ENCODE results near the gene MSGN1. TPM values are rescaled to one million over a fixed set of nuclear protein-coding genes. Genes with fewer than 3 reads are reported as not detected.
"Not testable (repeated sequence)": the region's sequence is repeated elsewhere in the genome, so short reads cannot be mapped to it uniquely, and the experiment has no call there.

The MSGN1 gene
- total RNA-seq, 1 donor from 2014 or later, result not detected

DNA sequence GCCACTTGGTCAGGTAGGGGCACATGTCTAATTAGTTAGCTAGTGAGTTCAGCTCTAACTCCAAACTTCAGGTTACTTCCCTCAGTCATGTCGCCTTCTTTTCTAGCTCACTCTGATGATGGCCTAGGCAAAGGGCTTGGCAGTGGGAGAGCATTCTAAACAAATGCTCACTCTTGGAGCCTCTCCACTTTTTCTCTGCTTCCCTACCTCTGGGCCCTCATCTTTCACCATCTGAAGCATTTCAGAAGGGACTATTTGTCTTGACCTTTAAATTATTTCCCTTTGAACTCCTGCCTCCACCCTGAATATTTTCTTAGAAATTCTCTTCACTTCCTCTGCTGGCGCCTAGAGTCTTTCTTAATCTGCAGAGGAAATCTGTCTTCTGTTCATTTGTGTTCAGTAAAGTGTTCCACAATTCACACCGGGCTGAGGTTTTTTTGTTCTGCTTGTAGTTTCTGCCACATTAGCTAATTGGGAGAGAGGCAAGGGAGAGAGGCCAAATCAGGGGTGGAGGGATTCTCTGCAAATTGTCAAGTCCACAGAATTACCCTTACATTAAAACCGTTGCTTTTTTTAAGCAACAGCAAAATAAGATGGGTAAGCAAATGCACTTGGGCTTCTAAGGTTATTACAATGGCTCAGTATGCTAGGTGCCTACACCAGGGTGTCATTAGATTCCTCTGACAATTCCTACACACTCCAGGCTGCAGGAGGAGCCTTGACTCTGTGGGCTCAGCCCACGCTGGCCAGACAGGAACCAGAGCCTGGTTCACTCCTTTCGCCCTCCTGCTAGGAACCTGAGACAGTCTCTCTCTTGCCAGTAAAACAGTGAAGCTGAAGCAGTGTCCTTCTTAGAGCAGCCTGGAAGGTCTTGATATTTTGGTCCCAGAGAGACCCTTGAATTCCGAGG is 5.5 kb downstream of the MSGN1 start:
- H3K4me3 ChIP-seq (ENCODE audit: low read length in 3 of 3), result peak overlapping the region; percentile 24 to 33 (median 25)
- H3K9me3 ChIP-seq (ENCODE audit: control insufficient read depth in 3 of 3, low read length in 3 of 3), result no peaks in the 10 kb centered on the region
- H3K27ac ChIP-seq (ENCODE audit: low read depth, low read length), result peak overlapping the region; percentile 86
- no peaks in the 10 kb centered on the region for H3K27me3 ChIP-seq (ENCODE audit: control insufficient read depth in 3 of 3, insufficient read depth in 3 of 3, low read length in 3 of 3)
- no peaks in the 10 kb centered on the region for H3K36me3 ChIP-seq (ENCODE audit: control insufficient read depth in 3 of 3, insufficient read depth in 3 of 3, low read length in 3 of 3)
- H3K4me1 ChIP-seq (ENCODE audit: control insufficient read depth in 3 of 3, insufficient read depth in 3 of 3, low read length in 3 of 3), result peaks cover 19 to 26% (median 20%) of the 10 kb centered on the region in 3 donors
- H3K9ac ChIP-seq (ENCODE audit: low read depth in 1 of 3, low read length in 3 of 3), result peak overlapping the region; percentile 55 to 58 (median 57)

- peak overlapping the region; percentile 55 to 58 (median 57) for H3K9ac ChIP-seq (ENCODE audit: low read depth in 1 of 3, low read length in 3 of 3)
- H3K36me3 ChIP-seq (ENCODE audit: control insufficient read depth in 3 of 3, insufficient read depth in 3 of 3, low read length in 3 of 3), result no peaks in the 10 kb centered on the region
- H3K9me3 ChIP-seq (ENCODE audit: control insufficient read depth in 3 of 3, low read length in 3 of 3), result no peaks in the 10 kb centered on the region
- H3K27me3 ChIP-seq (ENCODE audit: control insufficient read depth in 3 of 3, insufficient read depth in 3 of 3, low read length in 3 of 3), result no peaks in the 10 kb centered on the region
- peaks cover 19 to 26% (median 20%) of the 10 kb centered on the region in 3 donors for H3K4me1 ChIP-seq (ENCODE audit: control insufficient read depth in 3 of 3, insufficient read depth in 3 of 3, low read length in 3 of 3)
- peak overlapping the region; percentile 86 for H3K27ac ChIP-seq (ENCODE audit: low read depth, low read length)
- peak overlapping the region in 2 of 3 donors; percentile 25 to 33 for H3K4me3 ChIP-seq (ENCODE audit: low read length in 3 of 3)
Observed at GRCh38 chr2:17822445-17823117, 6.3 kb downstream of the MSGN1 start.

DNA sequence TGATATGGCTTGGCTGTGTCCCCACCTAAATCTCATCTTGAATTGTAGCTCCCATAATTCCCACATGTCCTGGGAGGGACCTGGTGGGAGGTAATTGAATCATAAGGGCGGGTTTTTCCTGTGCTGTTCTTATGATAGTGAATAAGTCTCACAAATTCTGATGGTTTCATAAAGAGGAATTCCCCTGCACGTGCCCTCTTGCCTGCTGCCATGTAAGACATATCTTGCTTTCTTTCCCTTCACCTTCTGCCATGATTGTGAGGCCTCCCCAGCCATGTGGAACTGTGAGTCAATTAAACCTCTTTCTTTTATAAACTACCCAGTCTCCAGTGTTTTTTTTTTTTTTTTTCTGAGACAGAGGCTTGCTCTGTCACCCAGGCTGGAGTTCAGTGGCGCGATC is 7.4 kb downstream of the MSGN1 start:
- Histone ChIP-seq H3K27ac (ENCODE audit: low read depth, low read length) (peak overlapping the region; percentile 86), H3K4me1 (ENCODE audit: control insufficient read depth in 3 of 3, insufficient read depth in 3 of 3, low read length in 3 of 3) (peaks cover 19 to 26% (median 20%) of the 10 kb centered on the region in 3 donors)
- not testable (repeated sequence) for H3K4me3 ChIP-seq (ENCODE audit: low read length in 3 of 3); H3K9me3 ChIP-seq (ENCODE audit: control insufficient read depth in 3 of 3, low read length in 3 of 3); H3K36me3 ChIP-seq (ENCODE audit: control insufficient read depth in 3 of 3, insufficient read depth in 3 of 3, low read length in 3 of 3); H3K9ac ChIP-seq (ENCODE audit: low read depth in 1 of 3, low read length in 3 of 3); H3K27me3 ChIP-seq (ENCODE audit: control insufficient read depth in 3 of 3, insufficient read depth in 3 of 3, low read length in 3 of 3)

DNA sequence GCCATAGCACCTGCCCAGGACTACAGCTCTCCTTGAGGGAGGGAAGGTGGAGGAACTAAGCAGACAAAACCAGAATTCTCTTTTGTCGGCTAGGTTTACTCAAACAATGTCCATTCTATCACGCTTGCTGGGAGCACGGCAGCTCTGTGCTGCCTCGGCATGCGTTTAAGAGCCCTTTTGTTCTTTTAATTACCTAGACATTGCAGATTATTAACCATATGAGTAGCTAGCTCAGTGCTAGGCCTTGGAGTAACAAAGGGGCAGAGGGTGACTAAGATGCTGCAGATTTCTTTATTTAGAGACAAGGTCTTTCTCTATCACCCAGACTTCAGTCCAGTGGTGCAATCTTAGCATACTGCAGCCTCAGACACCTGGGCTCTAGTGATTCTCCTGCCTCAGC is 11.1 kb downstream of the MSGN1 start:
- no peak overlapping the region for H3K27ac ChIP-seq (ENCODE audit: low read depth, low read length)
- no peaks in the 10 kb centered on the region for H3K36me3 ChIP-seq (ENCODE audit: control insufficient read depth in 3 of 3, insufficient read depth in 3 of 3, low read length in 3 of 3)
- no peak overlapping the region for H3K4me3 ChIP-seq (ENCODE audit: low read length in 3 of 3)
- H3K27me3 ChIP-seq (ENCODE audit: control insufficient read depth in 3 of 3, insufficient read depth in 3 of 3, low read length in 3 of 3), result no peaks in the 10 kb centered on the region
- H3K9ac ChIP-seq (ENCODE audit: low read depth in 1 of 3, low read length in 3 of 3), result no peak overlapping the region
- H3K4me1 ChIP-seq (ENCODE audit: control insufficient read depth in 3 of 3, insufficient read depth in 3 of 3, low read length in 3 of 3), result peaks cover 7 to 15% (median 8%) of the 10 kb centered on the region in 3 donors
- no peaks in the 10 kb centered on the region for H3K9me3 ChIP-seq (ENCODE audit: control insufficient read depth in 3 of 3, low read length in 3 of 3)

- no peak overlapping the region for H3K27ac ChIP-seq (ENCODE audit: low read depth, low read length)
- H3K4me1 ChIP-seq (ENCODE audit: control insufficient read depth in 3 of 3, insufficient read depth in 3 of 3, low read length in 3 of 3), result peaks cover 3 to 15% (median 6%) of the 10 kb centered on the region in 3 donors
- H3K9ac ChIP-seq (ENCODE audit: low read depth in 1 of 3, low read length in 3 of 3), result no peak overlapping the region
- H3K9me3 ChIP-seq (ENCODE audit: control insufficient read depth in 3 of 3, low read length in 3 of 3), result no peaks in the 10 kb centered on the region
- H3K36me3 ChIP-seq (ENCODE audit: control insufficient read depth in 3 of 3, insufficient read depth in 3 of 3, low read length in 3 of 3), result no peaks in the 10 kb centered on the region
- no peaks in the 10 kb centered on the region for H3K27me3 ChIP-seq (ENCODE audit: control insufficient read depth in 3 of 3, insufficient read depth in 3 of 3, low read length in 3 of 3)
- no peak overlapping the region for H3K4me3 ChIP-seq (ENCODE audit: low read length in 3 of 3)
Observed at GRCh38 chr2:17827785-17828184, 11.5 kb downstream of the MSGN1 start.

DNA sequence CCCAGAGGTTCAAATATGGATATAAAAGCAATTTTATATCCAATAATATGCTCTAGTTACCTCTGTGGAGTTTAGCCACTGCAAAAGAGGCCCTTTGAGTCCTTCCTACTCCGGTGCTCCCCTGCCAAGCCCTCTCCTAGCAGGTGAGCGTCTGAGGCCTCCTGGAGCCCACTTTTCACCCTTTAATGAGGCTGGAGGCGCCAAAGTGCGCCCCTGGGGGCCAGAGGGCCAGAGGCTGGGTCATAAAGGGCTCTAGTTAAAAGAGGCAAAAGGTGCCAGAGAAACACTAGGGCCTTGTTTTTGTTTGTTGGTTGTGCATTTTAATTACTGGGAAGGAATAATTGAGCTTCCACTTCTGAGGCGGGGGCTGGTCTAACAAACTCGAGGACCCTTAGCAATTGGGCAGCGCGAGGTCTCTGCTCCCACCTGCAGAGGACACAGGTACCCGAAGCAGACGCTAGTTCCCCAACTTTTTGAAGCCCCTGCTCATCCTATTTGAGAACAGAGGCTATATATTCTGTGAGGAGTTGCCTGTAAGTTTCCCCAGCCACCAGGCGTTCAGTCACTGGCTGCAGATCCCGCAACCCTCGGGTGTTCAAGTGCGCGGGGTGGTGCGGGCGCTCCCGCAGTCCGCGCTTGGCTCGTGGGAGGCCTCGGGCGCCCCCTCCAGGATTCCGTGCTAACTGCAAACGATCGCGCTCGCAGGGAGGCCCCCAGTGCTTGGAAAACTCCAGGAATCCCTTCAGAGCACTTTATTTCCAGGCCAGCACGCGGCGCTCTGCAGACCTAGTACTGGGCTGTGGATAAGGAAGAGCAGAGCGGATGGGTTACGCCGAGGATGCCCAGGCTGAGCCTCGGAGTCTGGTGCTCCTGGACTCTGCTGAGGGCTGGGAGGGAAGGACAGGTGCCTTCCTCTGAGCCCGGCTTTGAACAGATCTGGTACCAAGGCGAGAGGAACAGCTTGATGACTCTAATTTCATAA is 14.1 kb downstream of the MSGN1 start:
- H3K4me3 ChIP-seq (ENCODE audit: low read length in 3 of 3), result peak overlapping the region; percentile 54 to 63 (median 63)
- no peaks in the 10 kb centered on the region for H3K36me3 ChIP-seq (ENCODE audit: control insufficient read depth in 3 of 3, insufficient read depth in 3 of 3, low read length in 3 of 3)
- H3K27ac ChIP-seq (ENCODE audit: low read depth, low read length), result no peak overlapping the region
- peaks cover 3 to 10% (median 6%) of the 10 kb centered on the region in 3 donors for H3K4me1 ChIP-seq (ENCODE audit: control insufficient read depth in 3 of 3, insufficient read depth in 3 of 3, low read length in 3 of 3)
- no peaks in the 10 kb centered on the region for H3K9me3 ChIP-seq (ENCODE audit: control insufficient read depth in 3 of 3, low read length in 3 of 3)
- peak overlapping the region; percentile 9 to 64 (median 20) for H3K9ac ChIP-seq (ENCODE audit: low read depth in 1 of 3, low read length in 3 of 3)
- no peaks in the 10 kb centered on the region for H3K27me3 ChIP-seq (ENCODE audit: control insufficient read depth in 3 of 3, insufficient read depth in 3 of 3, low read length in 3 of 3)

DNA sequence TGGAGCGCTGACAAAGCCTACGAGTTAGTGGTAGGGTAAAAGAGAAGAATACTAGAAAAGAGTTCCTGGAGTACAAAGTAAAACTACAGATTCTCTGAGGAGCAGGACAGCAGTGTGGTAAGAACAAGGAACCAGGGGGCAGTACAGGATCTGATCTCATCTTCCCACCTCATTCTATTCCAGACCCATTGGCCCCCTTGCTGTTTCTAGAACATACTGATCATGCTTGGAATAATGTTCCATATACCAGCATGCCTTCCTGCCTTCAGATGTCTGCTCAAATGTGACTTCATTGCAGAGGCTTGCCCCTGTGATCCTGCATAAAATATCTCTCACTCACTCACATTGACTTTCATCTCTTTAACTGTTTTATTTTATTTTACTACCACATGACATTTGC is 19.3 kb downstream of the MSGN1 start:
- H3K9me3 ChIP-seq (ENCODE audit: control insufficient read depth in 3 of 3, low read length in 3 of 3), result no peaks in the 10 kb centered on the region

GRCh38 chr2:17839959-17840358 is 23.7 kb downstream of the MSGN1 start:
- H3K4me3 ChIP-seq (ENCODE audit: low read length in 3 of 3), result no peak overlapping the region
- no peaks in the 10 kb centered on the region for H3K9me3 ChIP-seq (ENCODE audit: control insufficient read depth in 3 of 3, low read length in 3 of 3)
- H3K9ac ChIP-seq (ENCODE audit: low read depth in 1 of 3, low read length in 3 of 3), result no peak overlapping the region
- H3K36me3 ChIP-seq (ENCODE audit: control insufficient read depth in 3 of 3, insufficient read depth in 3 of 3, low read length in 3 of 3), result no peaks in the 10 kb centered on the region
- H3K4me1 ChIP-seq (ENCODE audit: control insufficient read depth in 3 of 3, insufficient read depth in 3 of 3, low read length in 3 of 3), result peaks cover 0 to 2% (median 0%) of the 10 kb centered on the region in 3 donors
- no peak overlapping the region for H3K27ac ChIP-seq (ENCODE audit: low read depth, low read length)
- no peaks in the 10 kb centered on the region for H3K27me3 ChIP-seq (ENCODE audit: control insufficient read depth in 3 of 3, insufficient read depth in 3 of 3, low read length in 3 of 3)

More for the DNA sequence above, 19.3 kb downstream of the MSGN1 start:
- Histone ChIP-seq H3K27me3 (ENCODE audit: control insufficient read depth in 3 of 3, insufficient read depth in 3 of 3, low read length in 3 of 3) (no peaks in the 10 kb centered on the region), H3K4me3 (ENCODE audit: low read length in 3 of 3) (no peak overlapping the region), H3K36me3 (ENCODE audit: control insufficient read depth in 3 of 3, insufficient read depth in 3 of 3, low read length in 3 of 3) (no peaks in the 10 kb centered on the region), H3K9ac (ENCODE audit: low read depth in 1 of 3, low read length in 3 of 3) (no peak overlapping the region), H3K27ac (ENCODE audit: low read depth, low read length) (no peak overlapping the region), H3K4me1 (ENCODE audit: control insufficient read depth in 3 of 3, insufficient read depth in 3 of 3, low read length in 3 of 3) (peaks cover 3 to 6% (median 5%) of the 10 kb centered on the region in 3 donors)

DNA sequence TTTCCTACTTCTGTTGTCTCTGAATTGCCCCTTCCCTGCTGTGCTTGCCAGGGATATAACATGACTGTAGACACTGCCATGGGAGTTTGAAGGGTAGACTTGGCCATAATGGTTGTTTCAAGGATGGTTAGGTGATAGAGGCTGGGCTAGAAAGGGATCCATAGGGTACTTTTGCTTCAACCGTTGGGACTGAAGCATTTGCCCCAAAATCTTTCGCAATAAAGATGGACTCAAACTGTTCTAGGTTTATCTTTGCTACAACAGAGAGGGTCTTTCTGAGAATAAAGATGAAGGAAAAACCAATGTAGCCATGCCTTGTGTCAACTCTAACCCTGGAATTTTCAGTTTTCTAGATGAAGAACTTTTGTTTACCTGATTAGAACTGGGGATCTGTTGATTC is 27.2 kb downstream of the MSGN1 start:
- H3K4me3 ChIP-seq (ENCODE audit: low read length in 3 of 3), result no peak overlapping the region
- no peaks in the 10 kb centered on the region for H3K9me3 ChIP-seq (ENCODE audit: control insufficient read depth in 3 of 3, low read length in 3 of 3)
- H3K27me3 ChIP-seq (ENCODE audit: control insufficient read depth in 3 of 3, insufficient read depth in 3 of 3, low read length in 3 of 3), result no peaks in the 10 kb centered on the region
- H3K9ac ChIP-seq (ENCODE audit: low read depth in 1 of 3, low read length in 3 of 3), result no peak overlapping the region
- H3K4me1 ChIP-seq (ENCODE audit: control insufficient read depth in 3 of 3, insufficient read depth in 3 of 3, low read length in 3 of 3), result peaks cover 0 to 2% (median 0%) of the 10 kb centered on the region in 3 donors
- H3K27ac ChIP-seq (ENCODE audit: low read depth, low read length), result no peak overlapping the region
- H3K36me3 ChIP-seq (ENCODE audit: control insufficient read depth in 3 of 3, insufficient read depth in 3 of 3, low read length in 3 of 3), result no peaks in the 10 kb centered on the region

Data from skeletal muscle tissue (tissue), 4 donors.